Suppressor macrophage treated with lipopolysaccharide for 4 hours (primary cell): ENCODE results near the gene PARL.

ENCODE experiments used
- DNase-seq: peaks from one replicate; pipeline ENCODE4 v3.0.0-alpha.2; 2020

Gene PARL

DNA sequence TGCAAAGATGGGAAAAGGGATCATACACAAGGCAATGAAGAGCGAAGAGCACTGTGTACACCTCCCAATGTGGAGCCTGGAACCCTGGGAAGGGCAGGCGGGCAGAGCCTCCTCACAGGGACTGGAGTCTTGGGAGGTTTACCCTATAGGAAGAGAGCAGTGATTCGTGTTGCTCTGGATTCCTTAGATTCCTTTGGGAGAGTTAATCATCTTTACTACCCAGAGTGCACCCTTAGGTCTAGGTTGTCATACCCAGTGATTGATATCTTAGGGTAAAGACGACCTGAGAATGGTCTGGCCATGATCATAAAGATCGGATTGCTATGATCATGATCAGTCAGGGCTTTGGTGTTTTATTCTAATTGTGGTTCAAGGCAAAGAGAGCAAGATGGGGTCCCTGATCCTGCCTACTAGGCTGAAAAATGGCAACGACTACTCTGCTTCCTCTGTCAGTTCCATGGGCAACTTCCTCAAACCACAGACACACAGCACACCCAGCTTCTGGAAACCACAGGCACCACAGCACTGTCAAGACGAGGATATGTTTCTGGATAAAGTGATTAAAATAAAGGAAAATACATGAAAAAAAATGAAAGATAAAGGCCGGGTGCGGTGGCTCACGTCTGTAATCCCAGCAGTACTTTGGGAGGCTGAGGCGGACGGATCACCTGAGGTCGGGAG, 38.9 kb downstream of the PARL start:
- DNase-seq: peak; percentile 28

DNA sequence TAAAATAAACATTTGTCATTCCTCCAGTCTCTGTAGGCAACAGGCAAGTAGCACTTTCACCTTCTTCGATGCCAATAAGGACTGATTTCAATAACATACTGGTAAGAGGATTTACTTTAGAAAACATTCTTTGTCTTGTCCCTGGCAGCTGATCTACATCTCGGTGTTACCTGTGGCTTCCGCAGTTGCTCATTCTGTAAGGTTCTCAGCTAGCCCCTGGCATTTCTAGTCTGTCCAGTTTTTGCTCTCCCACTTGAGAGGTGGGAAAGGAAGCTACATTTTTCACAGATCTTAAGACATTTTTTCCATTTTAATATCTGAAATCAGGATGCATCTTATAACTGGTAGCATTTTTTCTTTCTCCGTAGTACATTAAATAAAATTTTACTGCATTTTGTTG, 39.6 kb downstream of the PARL start:
- DNase-seq: no peak

DNA sequence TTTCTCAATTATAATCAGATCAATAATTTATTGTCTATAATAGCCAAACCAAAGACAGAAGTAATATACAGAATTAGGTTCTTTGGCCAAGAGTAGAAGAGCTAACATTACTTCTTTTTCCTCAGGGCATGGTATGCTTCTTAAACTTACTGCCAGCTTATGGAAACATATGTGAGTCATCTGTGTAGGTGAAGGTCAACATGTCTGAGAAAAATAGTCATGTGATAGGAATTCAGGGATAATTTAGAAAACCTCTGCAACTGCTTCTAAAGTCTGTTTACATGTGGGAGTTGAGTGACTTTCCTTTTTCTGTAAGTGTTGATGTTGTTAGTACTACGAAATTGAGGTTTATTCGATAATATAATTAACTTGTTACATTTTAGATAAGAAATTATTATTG, 40.1 kb downstream of the PARL start:
- peak; percentile 39 for DNase-seq

DNA sequence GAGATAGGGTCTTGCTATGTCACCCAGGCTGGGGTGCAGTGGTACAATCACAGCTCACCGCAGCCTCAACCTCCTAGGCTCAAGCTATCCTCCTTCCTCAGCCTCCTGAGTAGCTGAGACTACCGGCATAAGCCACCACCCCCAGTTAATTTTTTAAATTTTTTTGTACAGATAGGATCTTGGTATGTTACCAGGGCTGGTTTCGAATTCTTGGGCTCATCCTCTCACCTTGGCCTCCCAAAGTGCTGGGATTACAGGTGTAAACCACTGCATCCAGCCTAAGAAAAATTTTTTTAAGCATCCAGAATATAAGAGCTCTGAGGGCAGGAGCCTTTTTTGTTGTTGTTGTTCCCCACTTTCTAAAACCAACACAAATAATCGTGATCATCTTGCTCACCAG, 44.9 kb downstream of the PARL start:
- no peak for DNase-seq

DNA sequence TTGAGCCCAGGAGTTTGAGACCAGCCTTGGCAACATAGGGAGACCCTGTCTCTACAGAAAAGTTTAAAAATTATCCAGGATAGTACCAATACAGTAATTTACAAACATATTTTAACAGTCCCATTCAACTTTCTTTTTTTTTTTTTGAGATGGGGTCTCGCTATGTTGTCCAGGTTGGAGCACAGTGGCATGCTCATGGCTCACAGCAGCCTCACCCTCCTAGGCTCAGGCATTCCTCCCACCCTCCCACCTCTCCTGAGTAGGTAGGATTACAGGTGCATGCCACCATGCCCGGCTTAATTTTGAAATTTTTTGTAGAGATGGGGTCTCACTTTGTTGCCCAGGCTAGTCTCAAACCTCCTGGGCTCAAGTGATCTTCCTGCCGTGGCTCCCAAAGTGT, 46.8 kb downstream of the PARL start:
- no peak for DNase-seq

DNA sequence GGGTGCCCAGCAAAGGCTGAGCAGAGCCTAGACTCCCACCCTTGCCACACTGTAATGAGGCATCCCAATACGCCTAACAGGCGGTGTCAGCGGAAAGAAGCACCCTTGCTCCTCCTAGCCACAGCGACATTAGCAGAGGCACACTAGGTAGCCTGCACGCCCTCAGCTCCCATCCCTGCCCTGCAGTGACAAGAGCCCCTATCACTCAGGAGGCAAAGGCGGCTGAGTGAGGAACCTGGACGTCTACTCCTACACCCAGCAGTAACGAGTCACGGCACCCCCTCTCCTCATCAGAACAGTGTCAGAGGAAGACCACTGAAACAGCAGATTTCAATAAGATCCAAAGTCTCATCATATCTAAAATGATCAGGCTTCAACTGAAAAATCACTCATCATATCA, 47.3 kb downstream of the PARL start:
- DNase-seq: no peak

DNA sequence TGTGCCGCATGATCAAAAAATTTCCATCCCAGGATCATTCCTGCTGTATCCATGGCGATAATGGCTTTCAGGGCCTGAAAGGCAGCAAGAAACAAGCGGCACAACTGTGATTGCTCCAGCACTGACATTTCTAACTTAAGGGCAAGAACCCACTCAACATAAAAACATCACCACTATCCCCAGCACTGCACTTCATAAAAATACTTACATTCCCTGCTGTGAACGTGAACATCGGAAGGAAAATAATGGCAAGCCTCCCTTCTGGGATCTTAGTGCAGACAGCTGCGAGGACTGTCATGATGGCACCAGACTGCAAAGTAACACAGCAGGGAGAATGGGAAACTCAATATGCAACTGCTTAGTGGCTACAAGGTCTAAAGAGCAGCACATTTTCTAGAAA, 51.2 kb downstream of the PARL start:
- no peak for DNase-seq

DNA sequence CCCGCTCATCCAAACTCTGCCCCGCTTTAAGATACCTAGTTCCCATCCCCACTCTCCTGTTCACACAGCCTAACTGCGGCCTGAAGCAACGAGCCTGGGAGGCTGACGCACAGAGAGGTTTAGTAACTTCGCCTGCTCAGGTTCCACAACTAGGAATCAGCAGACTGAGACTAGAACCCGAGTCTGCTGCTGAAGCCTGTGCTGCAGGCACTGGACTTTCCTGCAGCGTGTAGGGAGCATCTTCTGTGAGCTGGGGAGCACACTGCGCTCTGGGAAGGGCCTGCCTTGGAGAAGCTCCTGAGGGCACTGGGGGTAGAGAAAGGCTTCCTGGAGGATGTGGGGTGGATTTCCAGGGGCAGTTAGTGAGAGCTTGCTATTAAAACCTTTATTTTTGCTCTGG, 54.5 kb downstream of the PARL start:
- no peak for DNase-seq

DNA sequence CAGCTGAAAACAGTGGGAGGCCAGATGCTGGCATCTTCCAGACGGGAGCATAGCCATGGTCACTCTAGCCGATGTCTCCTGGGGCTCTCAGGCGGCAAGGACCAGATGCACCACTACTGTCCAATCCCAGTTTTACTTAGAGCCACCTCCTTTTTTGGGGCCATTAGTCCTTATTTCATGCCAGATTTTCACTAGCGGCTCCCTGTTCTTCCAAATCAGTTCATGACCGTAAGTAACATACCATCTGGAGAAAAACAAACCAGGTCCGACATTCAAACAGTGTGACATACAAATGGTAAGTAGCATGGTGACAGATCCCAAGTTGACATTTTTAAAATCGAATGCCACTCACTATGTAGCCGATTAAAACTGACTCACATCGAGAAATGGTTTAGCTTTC, 55.2 kb downstream of the PARL start:
- no peak for DNase-seq

DNA sequence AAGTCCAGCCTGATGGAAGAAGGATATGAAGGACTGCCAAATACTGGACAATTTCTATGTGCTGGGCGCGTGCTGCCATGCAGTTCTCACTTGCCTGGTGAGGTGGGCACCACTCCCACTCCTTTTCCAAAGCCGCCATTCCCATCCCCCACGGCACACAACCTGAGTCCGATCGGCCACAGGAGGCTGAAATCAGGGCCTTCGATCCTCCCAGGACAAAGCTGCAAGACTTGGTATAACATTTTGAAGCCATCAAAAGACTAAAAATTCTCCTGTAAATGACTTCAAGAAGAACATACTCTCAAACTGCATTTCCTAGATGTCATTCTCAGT, 56.2 kb downstream of the PARL start:
- DNase-seq: no peak

DNA sequence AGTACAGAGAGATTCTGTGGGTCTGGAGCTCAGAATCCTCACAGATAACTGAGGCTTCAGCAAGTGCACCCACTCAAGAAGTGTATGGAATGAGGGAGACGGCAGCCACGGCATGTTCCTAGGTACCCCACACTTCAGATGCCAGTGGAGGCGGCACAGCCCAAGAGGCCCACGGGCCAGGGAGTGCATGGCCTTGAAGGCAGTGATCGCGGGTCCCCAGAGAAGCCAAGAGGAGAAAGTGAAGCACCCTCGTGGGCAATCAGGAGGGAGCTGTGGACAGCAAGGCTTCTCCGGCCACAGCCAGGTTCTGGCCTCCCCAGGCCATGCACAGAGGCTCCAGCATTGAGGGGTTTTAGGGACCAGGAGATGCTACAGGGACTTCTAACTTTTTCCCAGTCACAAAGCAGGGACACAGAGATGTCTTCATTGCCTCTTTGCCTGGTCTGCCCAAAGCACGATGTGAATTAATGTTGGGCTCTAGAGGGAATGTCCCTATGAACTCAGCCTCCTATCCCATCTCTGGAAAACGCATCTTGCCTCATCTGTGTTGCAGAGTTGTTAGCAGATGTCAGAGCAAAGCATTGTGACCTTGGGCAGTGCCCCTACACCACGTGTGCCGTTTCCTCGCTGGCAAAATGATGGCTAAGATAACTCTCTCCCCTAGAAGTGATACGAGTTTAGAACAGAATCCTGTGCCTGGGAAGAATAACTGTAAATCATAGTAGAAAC, 56.7 kb downstream of the PARL start:
- DNase-seq: no peak

DNA sequence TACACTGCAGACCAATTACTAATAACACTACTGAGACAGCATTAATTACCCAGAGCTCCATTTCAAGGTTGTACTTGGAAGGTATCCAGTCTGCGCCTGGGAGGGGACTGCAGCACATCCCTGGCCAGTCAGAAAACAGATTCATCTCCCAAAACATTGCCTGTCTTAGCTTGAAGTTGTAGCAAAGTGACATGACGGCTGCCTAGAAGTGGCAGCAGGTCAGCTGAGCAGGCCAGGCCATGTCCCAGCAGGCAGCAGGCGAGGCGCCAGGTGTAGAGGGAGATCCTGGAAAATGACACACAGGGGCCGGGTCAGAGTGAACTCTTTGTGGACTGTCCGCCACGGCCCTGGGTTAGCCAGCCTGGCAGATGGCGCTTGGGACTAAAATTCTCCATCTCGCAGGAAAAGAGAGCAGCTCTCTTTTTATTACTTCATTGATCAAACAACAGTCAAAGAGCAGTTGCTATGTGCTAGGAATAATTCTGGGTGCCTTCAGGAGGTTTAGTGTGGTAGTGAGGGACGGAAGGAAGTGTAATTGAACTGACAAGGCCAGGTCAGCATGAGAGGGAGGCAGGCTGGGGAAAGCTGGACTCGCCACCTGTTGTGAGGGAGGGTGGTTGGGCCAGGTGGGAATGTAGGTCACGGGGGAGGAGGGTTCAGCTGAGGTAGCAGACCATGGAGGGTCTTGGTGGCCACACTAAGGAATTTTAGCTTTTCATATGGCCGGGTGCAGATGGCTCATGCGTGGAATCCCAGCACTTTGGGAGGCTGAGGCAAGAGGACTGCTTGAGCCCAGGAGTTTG, 58.0 kb downstream of the PARL start:
- no peak for DNase-seq

DNA sequence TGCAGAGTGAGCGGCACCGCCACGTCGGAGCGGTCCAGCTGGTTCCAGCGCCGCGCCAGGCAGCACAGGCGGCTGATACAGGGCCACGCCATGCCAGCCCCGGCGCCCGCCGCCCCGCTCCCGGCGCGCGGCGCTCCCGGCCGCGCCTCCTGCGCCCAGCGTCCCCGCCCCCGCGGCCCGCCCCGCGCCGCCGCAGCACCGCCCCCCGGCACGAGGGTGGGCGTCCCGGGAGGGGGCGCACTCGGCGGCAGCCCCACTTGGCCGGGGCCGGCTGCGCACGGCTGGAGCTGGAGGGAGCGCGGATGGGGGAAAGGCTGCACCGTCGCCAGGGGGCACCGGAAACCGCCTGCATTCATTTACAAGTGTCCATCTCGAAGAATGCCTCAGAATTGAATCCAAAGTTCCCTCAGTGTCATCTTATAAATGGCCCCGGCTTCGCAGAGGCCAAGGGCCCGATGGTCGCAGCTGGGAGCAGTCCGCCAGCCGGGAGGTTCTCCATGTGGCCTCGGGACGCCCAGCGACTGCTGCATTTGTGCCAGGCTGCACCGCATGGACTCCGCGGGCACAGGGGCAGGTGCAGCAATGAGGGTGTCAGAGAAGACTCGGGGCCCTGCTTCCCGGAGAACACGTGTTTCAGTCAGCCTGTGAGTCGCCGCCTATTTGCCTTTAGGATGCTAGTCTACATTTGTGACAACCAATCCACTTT, 59.1 kb downstream of the PARL start, which contains the start of gene MAP6D1:
TSS of gene MAP6D1 (minus strand) at position 122 of the 706 bp plus-strand sequence. CDS start at position 92, 30 bp downstream.
- DNase-seq: peak; percentile 60

DNA sequence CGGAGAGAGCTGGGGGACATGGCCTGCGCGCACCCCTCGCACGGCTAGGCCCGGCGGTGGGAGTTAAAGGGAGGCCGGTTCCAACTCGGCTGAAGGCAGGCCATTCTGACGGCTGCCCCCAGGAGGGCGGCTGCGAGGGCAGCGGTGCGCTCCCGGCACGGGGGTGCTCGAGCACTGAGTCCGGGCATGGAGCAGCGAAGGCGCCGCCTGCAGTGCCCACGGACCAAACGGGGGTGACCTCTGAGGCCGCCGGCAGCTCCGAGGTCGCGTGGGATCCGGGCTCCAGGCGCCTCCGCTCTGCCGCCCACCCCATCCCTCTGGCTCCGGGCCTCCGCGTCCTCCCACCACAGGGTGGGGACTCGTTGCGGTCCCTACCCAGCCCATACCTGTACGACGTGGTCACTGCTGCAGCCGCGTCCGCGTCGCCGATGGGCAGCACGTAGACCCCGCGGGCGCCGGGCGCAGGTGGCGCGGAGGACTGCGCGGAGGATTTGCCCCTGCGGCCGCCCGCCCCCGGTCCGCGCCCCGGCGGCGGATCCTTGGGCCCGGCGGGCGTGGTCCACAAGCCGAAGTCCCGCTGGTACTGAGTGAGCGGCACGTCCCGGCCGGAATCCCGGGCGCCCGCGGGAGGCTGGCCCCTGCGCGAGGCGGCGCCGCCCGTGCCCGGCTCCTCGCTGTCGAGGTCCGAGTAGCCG, 59.8 kb downstream of the PARL start:
- DNase-seq: peak; percentile 31

DNA sequence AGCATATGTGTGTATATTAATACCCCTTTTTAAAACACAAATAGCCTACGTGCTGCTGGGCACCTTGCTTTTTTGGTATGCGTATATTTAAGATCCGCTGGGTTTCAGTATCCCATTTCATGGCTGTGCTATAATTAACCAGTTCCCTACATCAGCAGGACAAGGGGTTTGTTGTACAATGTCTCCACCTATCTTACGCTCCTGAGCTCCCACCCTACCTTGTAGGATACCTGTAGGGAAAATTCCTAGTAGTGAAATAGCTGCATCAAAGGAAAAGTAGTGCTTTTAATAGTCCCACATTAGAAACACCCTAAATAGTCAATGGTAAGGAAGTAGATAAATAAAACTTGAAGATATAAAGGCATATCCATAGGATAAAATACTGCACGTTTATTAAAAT, 60.7 kb downstream of the PARL start:
- no peak for DNase-seq

DNA sequence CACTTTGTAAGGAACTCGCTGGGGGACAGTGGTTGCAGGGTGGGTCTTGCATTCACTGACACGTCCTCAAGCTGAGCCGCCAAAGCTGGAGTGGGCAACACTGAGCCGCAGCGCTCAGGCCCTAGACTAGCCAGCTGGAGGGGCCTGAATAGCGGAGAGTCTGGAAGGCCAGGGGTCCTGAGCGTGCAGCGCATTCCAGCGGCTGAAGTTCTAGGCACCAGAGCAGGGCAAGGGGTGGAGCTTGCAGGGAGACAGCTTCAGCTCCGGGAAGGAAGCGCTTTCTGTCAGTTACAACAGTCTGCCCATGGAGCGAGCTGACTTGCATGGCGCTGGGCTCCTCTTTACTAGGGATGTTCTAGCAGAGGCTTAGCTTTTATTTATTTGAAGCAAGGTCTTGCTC, 62.0 kb downstream of the PARL start:
- no peak for DNase-seq

DNA sequence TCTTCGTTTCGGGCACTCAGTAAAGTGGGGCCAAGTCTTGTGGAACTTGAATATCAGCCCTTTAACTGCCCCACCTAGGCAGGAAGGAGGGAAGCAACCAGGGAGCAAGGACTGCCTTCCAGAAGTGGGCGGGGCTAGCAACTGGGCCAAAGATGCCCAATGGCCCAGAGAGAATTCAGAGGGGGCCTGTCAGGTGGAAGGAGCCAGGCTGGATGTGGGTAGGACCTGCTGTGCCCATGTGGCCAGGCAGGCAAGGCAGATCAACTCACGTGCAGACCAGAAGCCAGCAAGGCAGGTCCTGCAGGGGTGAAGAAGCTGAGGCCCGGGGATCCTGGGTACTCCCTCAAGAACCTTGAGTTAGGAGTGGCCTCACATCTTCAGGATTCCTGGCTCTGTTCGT, 64.8 kb downstream of the PARL start:
- DNase-seq: no peak

DNA sequence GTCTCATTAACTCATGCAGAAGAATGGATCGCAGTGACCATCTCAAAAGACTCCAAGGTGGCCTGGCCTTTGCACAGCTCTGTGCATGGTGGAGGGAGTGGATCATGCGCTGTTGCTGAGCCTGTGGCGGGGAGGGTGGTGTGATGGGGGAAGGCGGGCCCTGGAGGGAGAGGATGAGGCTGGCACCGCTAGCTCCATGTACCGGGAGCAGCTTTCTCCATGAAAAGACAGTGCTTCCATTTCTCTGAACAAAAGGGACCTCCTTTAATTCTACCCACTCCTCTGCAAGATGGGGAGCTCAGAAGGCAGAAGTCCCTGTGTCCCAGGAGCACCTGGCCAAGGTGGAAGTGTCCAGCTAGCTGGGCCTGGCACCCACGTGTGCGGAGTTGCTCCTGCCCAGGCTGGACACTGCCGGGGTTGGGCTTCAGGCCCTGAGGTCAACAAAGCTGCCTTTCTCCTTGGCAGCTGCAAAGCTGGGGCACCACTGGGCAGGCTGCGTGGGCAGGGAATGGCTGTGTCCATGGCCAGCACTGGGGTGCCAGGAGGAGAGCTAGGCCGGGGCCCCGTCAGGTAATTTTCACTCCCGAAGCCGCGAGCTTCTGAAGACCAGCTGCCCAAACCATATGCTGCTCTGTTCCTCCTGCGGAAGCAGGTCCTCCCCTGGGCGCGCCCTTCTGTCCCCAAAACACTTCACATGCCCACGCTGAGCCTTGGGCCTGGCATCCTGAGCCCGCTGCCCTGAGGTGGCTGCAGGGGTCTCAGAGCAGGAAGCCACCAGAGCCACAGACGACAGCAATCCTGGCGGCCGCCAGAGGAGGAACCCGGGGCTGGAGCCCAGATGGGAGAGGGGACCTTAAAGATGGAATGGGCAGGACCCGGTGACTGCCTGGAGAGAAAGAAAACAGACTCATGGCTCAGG, 65.7 kb downstream of the PARL start:
- DNase-seq: no peak

DNA sequence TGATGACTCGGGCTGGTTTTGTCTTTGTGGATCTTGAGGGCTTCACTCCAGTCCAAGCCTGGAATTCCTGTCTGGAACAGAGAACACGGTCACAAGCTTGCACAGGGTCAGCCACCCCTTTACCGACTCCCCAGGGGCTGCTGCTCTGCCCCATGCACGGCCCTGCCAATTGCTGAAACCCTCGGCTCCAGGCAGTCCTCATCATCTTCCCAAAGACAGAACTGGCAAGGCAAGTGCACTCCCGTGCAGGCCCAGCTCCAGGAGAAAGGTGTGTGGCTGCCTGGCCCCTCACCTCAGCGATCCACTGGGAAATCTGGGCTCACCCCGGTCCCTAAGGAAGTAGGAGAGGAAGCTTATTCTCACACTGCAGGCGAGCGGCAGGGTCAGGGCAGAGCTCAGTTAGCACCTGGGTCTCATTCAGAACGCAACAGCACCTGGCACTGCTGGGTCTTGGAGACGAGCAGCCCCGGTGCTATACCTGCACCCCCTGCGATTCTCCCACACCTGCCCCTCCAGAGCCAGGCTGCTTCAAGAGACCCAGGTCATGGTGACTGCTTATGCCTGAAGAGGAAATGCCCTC, 66.5 kb downstream of the PARL start:
- DNase-seq: no peak

DNA sequence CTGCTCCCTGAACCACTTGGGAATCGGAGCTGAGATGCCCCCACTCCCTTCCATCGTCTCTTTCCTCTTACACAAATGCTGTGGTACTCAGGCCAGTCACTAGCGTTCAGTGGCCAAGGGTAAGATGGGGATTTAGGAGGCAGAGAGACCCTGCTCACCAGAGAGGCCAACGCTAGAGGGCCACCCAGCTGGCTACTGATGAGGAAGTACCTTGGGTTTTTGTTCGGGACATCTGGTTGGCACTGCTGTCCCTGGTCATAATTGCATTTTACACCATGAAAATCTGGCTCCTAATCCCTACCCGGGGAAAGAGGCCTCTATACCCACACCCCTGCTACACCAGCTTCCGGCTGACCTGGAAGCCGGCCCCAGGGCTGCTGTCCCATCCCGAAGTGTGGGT, 67.0 kb downstream of the PARL start:
- no peak for DNase-seq
